Uterus (tissue), 4 donors: ENCODE data around the gene BLCAP. TPM values are rescaled to one million over a fixed set of nuclear protein-coding genes. Genes with fewer than 3 reads are reported as not detected.

ENCODE experiments used
- DNase-seq, 2 donors: peaks; one replicate each; pipeline ENCODE4 v3.0.0-alpha.2; 2019 to 2020
- H3K27ac ChIP-seq, 2 donors: fragments of 200-600 bp; sonication (generic); 1 replicate in 1 of 2; 2 replicates in 1 of 2; pipeline ENCODE4 v1.5.1; 2016 to 2018
- H3K27me3 ChIP-seq, 2 donors: fragments of 200-600 bp; sonication (generic); one replicate each; pipeline ENCODE4 v1.5.1; 2018 to 2019; ENCODE audit warnings: control low read depth in 1 of 2
- H3K36me3 ChIP-seq, 2 donors: fragments of 200-600 bp; sonication (generic); one replicate each; pipeline ENCODE4 v1.5.1; 2019; ENCODE audit warnings: control low read depth in 1 of 2
- H3K4me1 ChIP-seq, 2 donors: fragments of 200-600 bp; sonication (generic); one replicate each; pipeline ENCODE4 v1.5.1; 2018 to 2019; ENCODE audit warnings: control low read depth in 1 of 2
- H3K4me3 ChIP-seq, 2 donors: fragments of 200-600 bp; sonication (generic); 1 replicate in 1 of 2; 2 replicates in 1 of 2; pipeline ENCODE4 v1.5.1; 2018 to 2019; ENCODE audit warnings: mild to moderate bottlenecking in 1 of 2
- H3K9me3 ChIP-seq, 2 donors: fragments of 200-600 bp; sonication (generic); one replicate each; pipeline ENCODE4 v1.5.1; 2019; ENCODE audit warnings: control low read depth in 1 of 2
- POLR2A ChIP-seq, 2 donors: fragments of 450-650 bp; IDR thresholded peaks; one replicate each; pipeline ENCODE4 v1.6.1; 2016; ENCODE audit warnings: antibody characterized with exemption in 2 of 2, mild to moderate bottlenecking in 1 of 2, moderate library complexity in 1 of 2
- intact Hi-C: fragments of 100-400 bp; cut with DNase I; formaldehyde crosslinking; loops from one replicate; pipeline ENCODE4 v1.15.1; 2023; ENCODE audit warnings: low total_unique reads
- total RNA-seq, 4 donors: library from RNA; depleted of rRNA in 3 of 4; stranded (reverse); fragments of >200 nt in 3 of 4; gene quantifications; one replicate each; pipeline versions ENCODE4 v1.1.0 to v1.2.4, GENCODE V29; 2014 to 2023
- TF ChIP-seq, protein P1 (sequence below), 4 experiments: fragments of 200-600 bp in 2 of 4; fragments of 450-650 bp in 2 of 4; sonication (generic) in 2 of 4; IDR thresholded peaks; one replicate each; pipeline ENCODE4 v1.5.1; 2016 to 2019; ENCODE audit warnings: antibody characterized with exemption in 4 of 4, mild to moderate bottlenecking in 2 of 4, moderate library complexity in 1 of 4
- donor health status: DM: yes; HTN: yes; CAD: no.

Gene BLCAP
- total RNA-seq, 4 donors from 2014 or later: 16.4 to 62.9 (median 37.7) TPM

DNA sequence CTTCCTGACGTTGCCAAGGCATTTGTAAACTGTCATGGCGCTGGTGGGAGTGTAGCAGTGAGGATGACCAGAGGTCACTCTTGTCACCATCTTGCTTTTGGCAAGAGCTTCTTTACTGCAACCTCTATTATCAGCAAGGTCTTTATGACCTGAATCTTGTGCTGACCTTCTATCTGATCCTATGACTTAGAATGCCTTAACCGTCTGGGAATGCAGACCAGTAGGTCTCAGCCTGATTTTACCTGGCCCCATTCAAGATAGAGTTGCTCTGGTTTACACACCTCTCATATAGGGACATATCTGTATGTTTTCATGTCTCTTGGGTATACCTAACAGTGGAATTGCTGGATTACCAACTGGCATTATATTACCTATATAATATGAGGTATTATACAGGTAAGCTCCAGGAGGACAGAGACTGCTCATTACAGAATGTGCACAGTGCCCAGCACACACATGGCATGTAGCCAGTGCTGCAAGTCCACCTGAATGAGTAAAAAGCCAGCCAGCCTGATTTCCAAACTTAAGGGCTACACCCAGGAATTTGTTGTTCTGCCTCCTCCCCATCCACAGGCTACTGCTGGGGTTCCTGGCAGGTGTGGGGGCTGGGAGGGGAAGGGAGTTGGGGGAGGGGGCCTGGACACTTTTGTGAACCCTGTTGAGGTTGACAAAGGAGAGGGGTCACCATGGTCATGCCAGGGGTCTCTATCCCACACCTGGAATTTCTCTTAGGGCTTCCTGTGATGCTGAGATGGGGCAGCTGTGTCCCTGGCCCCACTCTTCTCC lies 35.2 kb upstream of the BLCAP start:
- H3K27ac ChIP-seq: no peak overlapping the region
- H3K9me3 ChIP-seq: no peaks in the 10 kb centered on the region
- intact Hi-C loops: no loop called here
- H3K36me3 ChIP-seq: no peaks in the 10 kb centered on the region
- no peak for TF ChIP-seq POLR2A (IDR thresholded peaks at IDR 0.05)
- TF ChIP-seq, protein P1, sequence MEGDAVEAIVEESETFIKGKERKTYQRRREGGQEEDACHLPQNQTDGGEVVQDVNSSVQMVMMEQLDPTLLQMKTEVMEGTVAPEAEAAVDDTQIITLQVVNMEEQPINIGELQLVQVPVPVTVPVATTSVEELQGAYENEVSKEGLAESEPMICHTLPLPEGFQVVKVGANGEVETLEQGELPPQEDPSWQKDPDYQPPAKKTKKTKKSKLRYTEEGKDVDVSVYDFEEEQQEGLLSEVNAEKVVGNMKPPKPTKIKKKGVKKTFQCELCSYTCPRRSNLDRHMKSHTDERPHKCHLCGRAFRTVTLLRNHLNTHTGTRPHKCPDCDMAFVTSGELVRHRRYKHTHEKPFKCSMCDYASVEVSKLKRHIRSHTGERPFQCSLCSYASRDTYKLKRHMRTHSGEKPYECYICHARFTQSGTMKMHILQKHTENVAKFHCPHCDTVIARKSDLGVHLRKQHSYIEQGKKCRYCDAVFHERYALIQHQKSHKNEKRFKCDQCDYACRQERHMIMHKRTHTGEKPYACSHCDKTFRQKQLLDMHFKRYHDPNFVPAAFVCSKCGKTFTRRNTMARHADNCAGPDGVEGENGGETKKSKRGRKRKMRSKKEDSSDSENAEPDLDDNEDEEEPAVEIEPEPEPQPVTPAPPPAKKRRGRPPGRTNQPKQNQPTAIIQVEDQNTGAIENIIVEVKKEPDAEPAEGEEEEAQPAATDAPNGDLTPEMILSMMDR (IDR thresholded peaks at IDR 0.05): no peak
- H3K4me1 ChIP-seq: no peaks in the 10 kb centered on the region
- DNase-seq: no peak
- peaks cover 0 to 9% of the 10 kb centered on the region in 2 donors for H3K27me3 ChIP-seq
- H3K4me3 ChIP-seq: no peak overlapping the region

DNA sequence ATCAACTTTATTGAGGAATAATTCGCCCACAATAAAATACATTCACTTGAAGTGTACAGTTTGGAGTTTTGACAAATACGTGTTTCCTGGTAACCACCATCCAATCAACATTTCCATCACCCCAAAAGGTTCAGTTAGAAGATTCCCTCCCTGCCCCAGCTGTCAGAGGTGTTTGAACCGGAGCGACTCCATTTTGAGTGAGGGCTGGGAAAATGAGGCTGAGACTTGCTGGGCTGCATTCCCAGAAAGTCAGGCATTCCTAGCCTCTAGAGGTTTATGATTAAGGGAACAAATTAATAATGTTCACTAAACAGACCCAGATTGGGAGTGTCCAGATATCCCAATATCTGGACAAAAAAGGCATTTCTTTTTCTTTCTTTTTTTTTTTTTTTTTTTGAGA lies 33.0 kb upstream of the BLCAP start:
- TF ChIP-seq, protein P1 (IDR thresholded peaks at IDR 0.05): no peak
- TF ChIP-seq POLR2A (IDR thresholded peaks at IDR 0.05): no peak
- no peaks in the 10 kb centered on the region for H3K9me3 ChIP-seq
- no peak overlapping the region for H3K4me3 ChIP-seq
- no peaks in the 10 kb centered on the region for H3K36me3 ChIP-seq
- peaks cover 0 to 9% of the 10 kb centered on the region in 2 donors for H3K27me3 ChIP-seq
- intact Hi-C loops: no loop called here
- no peaks in the 10 kb centered on the region for H3K4me1 ChIP-seq
- DNase-seq: no peak
- H3K27ac ChIP-seq: no peak overlapping the region

DNA sequence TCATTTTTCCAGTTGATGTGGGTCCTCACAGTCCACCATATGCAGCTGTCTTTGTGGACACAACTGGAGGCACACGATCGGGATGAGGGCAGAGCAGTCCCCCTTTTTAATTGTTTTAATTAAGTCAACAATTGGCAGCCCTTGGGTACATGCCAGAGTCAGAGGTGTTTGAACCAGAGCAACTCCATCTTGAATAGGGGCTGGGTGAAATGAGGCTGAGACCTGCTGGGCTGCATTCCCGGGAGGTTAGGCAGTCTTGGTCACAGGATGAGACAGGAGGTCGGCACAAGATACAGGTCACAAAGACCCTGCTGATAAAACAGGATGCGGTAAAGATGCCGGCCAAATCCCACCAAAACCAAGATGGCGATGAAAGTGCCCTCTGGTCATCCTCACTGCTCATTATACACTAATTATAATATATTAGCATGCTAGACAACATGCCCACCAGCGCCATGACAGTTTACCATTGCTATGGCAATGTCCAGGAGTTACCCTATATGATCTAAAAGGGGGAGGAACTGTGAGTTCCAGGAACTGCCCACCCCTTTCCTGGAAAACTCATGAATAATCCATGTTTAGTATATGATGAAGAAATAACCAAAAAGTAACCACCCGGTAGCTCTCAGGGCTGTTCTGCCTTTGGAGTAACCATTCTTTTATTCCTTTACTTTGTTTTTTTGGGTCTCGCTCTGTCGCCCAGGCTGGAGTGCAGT lies 31.8 kb upstream of the BLCAP start:
- Histone ChIP-seq H3K4me1 (no peaks in the 10 kb centered on the region), H3K27me3 (peaks cover 0 to 9% of the 10 kb centered on the region in 2 donors), H3K4me3 (no peak overlapping the region), H3K36me3 (no peaks in the 10 kb centered on the region), H3K9me3 (no peaks in the 10 kb centered on the region), H3K27ac (no peak overlapping the region)
- no peak for TF ChIP-seq POLR2A (IDR thresholded peaks at IDR 0.05)
- TF ChIP-seq, protein P1 (IDR thresholded peaks at IDR 0.05): no peak
- intact Hi-C loops: no loop called here
- DNase-seq: no peak

DNA sequence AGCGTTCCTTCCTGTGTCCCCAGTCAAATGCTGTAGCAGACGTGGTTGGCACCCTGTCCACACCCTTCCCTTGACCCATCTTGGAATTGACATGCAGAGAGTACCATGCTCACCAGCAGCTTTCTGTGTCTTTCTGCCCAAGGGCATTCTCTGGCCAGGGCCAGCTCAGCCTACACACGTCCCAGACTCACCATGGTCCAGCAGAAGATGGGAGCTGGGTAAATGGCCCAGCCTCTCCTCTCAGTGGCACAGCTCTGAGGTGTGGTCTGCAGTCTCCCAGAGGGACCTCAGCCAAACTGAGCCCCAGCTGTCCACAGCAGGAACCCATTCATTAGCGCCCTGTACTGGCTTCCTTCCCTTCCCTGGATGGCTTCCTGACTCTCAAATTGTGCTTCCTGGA lies 31.1 kb upstream of the BLCAP start:
- Histone ChIP-seq H3K4me3 (no peak overlapping the region), H3K9me3 (no peaks in the 10 kb centered on the region), H3K4me1 (no peaks in the 10 kb centered on the region), H3K27me3 (peaks cover 0 to 4% of the 10 kb centered on the region in 2 donors), H3K36me3 (no peaks in the 10 kb centered on the region), H3K27ac (no peak overlapping the region)
- no peak for TF ChIP-seq POLR2A (IDR thresholded peaks at IDR 0.05)
- TF ChIP-seq, protein P1 (IDR thresholded peaks at IDR 0.05): no peak
- no peak for DNase-seq
- intact Hi-C loops: no loop called here

DNA sequence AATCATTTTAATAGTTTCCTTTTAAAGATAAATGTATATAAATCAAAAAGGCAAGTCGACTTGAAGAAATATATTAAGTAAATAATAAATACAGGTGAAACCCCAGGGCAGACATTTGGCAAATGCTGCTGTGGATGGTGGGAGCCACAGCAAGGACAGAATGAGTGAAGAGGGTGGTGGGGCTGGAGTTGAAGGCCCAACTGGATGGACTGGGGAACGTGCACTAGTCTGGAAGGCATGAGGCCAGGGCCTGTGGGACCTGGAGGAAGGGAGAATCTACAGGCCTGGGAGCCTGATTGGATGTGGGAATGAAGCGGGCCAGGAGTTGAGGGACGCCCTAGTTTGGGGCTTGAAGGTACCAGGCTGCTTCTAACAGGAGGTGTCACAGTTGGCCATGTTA lies 30.6 kb upstream of the BLCAP start:
- H3K36me3 ChIP-seq: no peaks in the 10 kb centered on the region
- no peaks in the 10 kb centered on the region for H3K9me3 ChIP-seq
- intact Hi-C loops: no loop called here

More for the DNA sequence above, 30.6 kb upstream of the BLCAP start:
- no peak for TF ChIP-seq POLR2A (IDR thresholded peaks at IDR 0.05)
- TF ChIP-seq, protein P1 (IDR thresholded peaks at IDR 0.05): no peak
- Histone ChIP-seq H3K4me1 (no peaks in the 10 kb centered on the region), H3K27ac (no peak overlapping the region), H3K27me3 (no peaks in the 10 kb centered on the region), H3K4me3 (no peak overlapping the region)
- no peak for DNase-seq
